SJSA1 (cell line): Measurements from ENCODE around the gene SHISA2. TPM values are rescaled to one million over a fixed set of nuclear protein-coding genes. Genes with fewer than 3 reads are reported as not detected.
A peak's percentile ranks its signal among the peaks of the same experiment; 100 is the strongest.

Experiments used
- DNase-seq, 2 experiments: peaks; one replicate each; pipeline ENCODE4 v3.0.0-alpha.2; 2015 to 2020; ENCODE audit warnings: low spot score in 2 of 2, low read depth in 1 of 2
- H3K27ac ChIP-seq: fragments of 250-450 bp; sonication (Bioruptor Pico); 2 replicates; pipeline ENCODE4 v1.5.1; 2020; ENCODE audit warnings: mild to moderate bottlenecking, moderate library complexity
- H3K27me3 ChIP-seq: fragments of 250-450 bp; sonication (Bioruptor Pico); replicated peaks from 2 replicates; pipeline ENCODE4 v1.5.1; 2020; ENCODE audit warnings: mild to moderate bottlenecking, moderate library complexity
- H3K36me3 ChIP-seq: fragments of 250-450 bp; sonication (Bioruptor Pico); 2 replicates; pipeline ENCODE4 v1.5.1; 2020; ENCODE audit warnings: mild to moderate bottlenecking
- H3K4me1 ChIP-seq: fragments of 250-450 bp; sonication (Bioruptor Pico); replicated peaks from 2 replicates; pipeline ENCODE4 v1.6.1; 2021; ENCODE audit warnings: mild to moderate bottlenecking
- H3K4me3 ChIP-seq: fragments of 250-450 bp; sonication (Bioruptor Pico); 2 replicates; pipeline ENCODE4 v1.5.1; 2020; ENCODE audit warnings: mild to moderate bottlenecking
- H3K9me3 ChIP-seq: fragments of 250-450 bp; sonication (Bioruptor Pico); replicated peaks from 2 replicates; pipeline ENCODE4 v1.5.1; 2020; ENCODE audit warnings: mild to moderate bottlenecking
- total RNA-seq: library from RNA; depleted of rRNA; stranded (reverse); fragments of >200 nt; shearing (Covaris generic); gene quantifications from 2 replicates; pipeline ENCODE4 v1.2.3, GENCODE V29; 2014

SHISA2 gene
- total RNA-seq, 1 experiment from 2014 or later: 2.6 TPM

- H3K27me3 ChIP-seq: no peaks in the 10 kb centered on the region
- no peak overlapping the region for H3K4me3 ChIP-seq
- no peaks in the 10 kb centered on the region for H3K36me3 ChIP-seq
- no peak for DNase-seq
- no peak overlapping the region for H3K27ac ChIP-seq
- H3K4me1 ChIP-seq: no peaks in the 10 kb centered on the region
- no peaks in the 10 kb centered on the region for H3K9me3 ChIP-seq
Observed at GRCh38 chr13:26038931-26039475, 12.8 kb downstream of the SHISA2 start.

DNA sequence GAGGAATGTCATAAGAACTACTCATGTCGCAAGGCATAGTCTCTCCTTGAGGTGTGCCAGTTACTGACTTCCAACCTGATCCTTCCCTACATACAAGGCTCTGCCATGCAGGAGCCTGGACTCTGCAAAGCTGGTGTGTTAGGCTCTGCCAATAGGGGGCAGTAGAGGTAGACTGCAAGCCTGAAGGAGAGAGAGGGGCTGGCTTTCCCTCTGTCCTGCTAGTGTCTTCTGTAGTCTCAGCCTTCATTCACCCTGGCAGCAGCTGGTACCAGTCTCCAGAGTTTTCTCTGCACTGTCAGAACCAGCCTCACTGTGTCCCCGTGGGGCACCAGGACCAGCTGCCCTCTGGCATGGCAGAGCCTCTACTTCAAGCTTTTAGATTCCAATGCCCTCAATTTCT is 14.5 kb downstream of the SHISA2 start:
- Histone ChIP-seq H3K4me3 (no peak overlapping the region), H3K36me3 (no peaks in the 10 kb centered on the region), H3K27ac (no peak overlapping the region), H3K4me1 (no peaks in the 10 kb centered on the region), H3K27me3 (no peaks in the 10 kb centered on the region), H3K9me3 (no peaks in the 10 kb centered on the region)
- no peak for DNase-seq

GRCh38 chr13:26036383-26036782 is 15.4 kb downstream of the SHISA2 start:
- Histone ChIP-seq H3K27me3 (no peaks in the 10 kb centered on the region), H3K36me3 (no peaks in the 10 kb centered on the region), H3K4me1 (no peaks in the 10 kb centered on the region), H3K4me3 (no peak overlapping the region), H3K9me3 (no peaks in the 10 kb centered on the region), H3K27ac (no peak overlapping the region)
- DNase-seq: no peak

DNA sequence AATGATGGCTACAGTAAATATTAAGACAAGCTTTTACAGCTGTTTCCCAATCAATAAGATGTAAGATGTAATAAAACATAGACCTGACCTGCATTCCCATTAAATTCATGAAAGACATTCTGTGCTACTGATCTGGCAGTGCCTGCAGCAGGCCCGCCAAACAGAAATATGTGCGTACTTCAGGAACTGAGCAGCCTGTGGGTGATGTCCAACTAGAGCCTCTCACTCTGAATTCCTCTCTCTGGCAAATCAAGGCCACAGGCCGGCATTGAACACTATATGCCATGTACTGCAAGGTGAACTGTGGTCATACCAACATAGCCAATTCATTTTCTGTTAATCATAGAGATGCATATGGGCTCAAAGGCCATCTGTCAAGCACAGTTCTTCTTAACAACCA is 17.8 kb downstream of the SHISA2 start:
- no peak for DNase-seq
- Histone ChIP-seq H3K27ac (no peak overlapping the region), H3K4me1 (no peaks in the 10 kb centered on the region), H3K9me3 (no peaks in the 10 kb centered on the region), H3K36me3 (no peaks in the 10 kb centered on the region), H3K4me3 (no peak overlapping the region), H3K27me3 (no peaks in the 10 kb centered on the region)

GRCh38 chr13:26030331-26030730 is 21.5 kb downstream of the SHISA2 start:
- no peaks in the 10 kb centered on the region for H3K9me3 ChIP-seq
- no peaks in the 10 kb centered on the region for H3K27me3 ChIP-seq
- no peak overlapping the region for H3K4me3 ChIP-seq
- no peaks in the 10 kb centered on the region for H3K4me1 ChIP-seq
- no peak for DNase-seq
- no peaks in the 10 kb centered on the region for H3K36me3 ChIP-seq
- no peak overlapping the region for H3K27ac ChIP-seq

DNA sequence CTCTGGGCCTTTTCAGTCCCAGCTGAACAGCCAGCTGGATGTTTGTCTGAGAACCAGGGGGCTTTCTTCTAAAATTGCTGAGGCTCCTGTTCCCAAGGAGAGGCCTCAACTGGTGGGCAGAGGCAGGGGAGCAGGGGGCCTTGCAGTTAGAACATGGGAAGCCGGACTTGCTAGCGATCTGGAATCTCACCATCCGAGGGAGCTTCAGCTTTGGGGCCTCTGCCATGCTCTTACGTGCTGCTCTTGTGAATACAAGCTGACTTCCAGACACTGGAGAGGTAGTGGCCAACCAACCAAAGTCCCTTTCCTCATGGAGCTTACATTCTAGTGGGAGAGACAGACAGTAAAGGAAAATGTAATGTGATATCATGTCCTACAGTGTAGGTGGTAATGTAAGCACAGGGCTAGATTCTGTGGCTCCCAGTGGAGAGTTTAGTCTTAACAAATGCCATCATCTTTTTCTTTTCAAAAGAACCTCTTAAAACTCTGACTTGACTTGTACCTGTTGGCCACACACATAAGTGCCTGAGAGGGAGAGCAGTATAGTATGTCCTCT is 22.2 kb downstream of the SHISA2 start:
- Histone ChIP-seq H3K27ac (no peak overlapping the region), H3K4me1 (no peaks in the 10 kb centered on the region), H3K36me3 (no peaks in the 10 kb centered on the region), H3K4me3 (no peak overlapping the region), H3K9me3 (no peaks in the 10 kb centered on the region), H3K27me3 (no peaks in the 10 kb centered on the region)
- DNase-seq: no peak

GRCh38 chr13:26026211-26026610 is 25.6 kb downstream of the SHISA2 start:
- H3K4me1 ChIP-seq: peaks cover 19% of the 10 kb centered on the region
- no peak overlapping the region for H3K27ac ChIP-seq
- no peaks in the 10 kb centered on the region for H3K36me3 ChIP-seq
- no peak overlapping the region for H3K4me3 ChIP-seq
- no peaks in the 10 kb centered on the region for H3K27me3 ChIP-seq
- DNase-seq: no peak
- H3K9me3 ChIP-seq: no peaks in the 10 kb centered on the region

DNA sequence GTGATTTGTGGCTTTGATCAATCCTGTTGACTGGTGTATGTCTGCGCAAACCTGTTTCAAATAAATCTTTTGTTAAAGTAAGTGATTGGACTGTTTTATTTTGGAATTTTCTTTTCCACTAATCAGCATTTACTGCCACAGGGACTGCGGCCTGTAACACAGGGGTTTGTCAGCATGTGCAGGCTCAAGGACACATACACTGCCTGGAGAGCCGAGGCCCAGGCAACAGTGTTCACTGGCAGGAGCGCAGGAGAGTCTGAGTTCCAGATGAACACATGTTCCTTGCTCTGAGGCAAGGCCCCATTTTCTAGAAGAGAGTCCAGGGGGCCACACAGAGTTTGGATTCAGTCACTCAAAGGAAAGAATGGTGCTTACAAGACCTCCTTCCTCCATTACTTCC is 26.0 kb downstream of the SHISA2 start:
- no peak for DNase-seq
- Histone ChIP-seq H3K9me3 (no peaks in the 10 kb centered on the region), H3K4me1 (peaks cover 24% of the 10 kb centered on the region), H3K27ac (no peak overlapping the region), H3K27me3 (no peaks in the 10 kb centered on the region), H3K4me3 (no peak overlapping the region), H3K36me3 (no peaks in the 10 kb centered on the region)

GRCh38 chr13:26025196-26025595 is 26.6 kb downstream of the SHISA2 start:
- Histone ChIP-seq H3K27ac (no peak overlapping the region), H3K4me3 (no peak overlapping the region), H3K27me3 (no peaks in the 10 kb centered on the region), H3K36me3 (no peaks in the 10 kb centered on the region), H3K4me1 (peaks cover 30% of the 10 kb centered on the region), H3K9me3 (no peaks in the 10 kb centered on the region)
- DNase-seq: no peak

- H3K27me3 ChIP-seq: no peaks in the 10 kb centered on the region
- peaks cover 36% of the 10 kb centered on the region for H3K4me1 ChIP-seq
- no peak overlapping the region for H3K4me3 ChIP-seq
- H3K36me3 ChIP-seq: no peaks in the 10 kb centered on the region
- H3K27ac ChIP-seq: no peak overlapping the region
- no peak for DNase-seq
- H3K9me3 ChIP-seq: no peaks in the 10 kb centered on the region
Observed at GRCh38 chr13:26024558-26024957, 27.3 kb downstream of the SHISA2 start.

DNA sequence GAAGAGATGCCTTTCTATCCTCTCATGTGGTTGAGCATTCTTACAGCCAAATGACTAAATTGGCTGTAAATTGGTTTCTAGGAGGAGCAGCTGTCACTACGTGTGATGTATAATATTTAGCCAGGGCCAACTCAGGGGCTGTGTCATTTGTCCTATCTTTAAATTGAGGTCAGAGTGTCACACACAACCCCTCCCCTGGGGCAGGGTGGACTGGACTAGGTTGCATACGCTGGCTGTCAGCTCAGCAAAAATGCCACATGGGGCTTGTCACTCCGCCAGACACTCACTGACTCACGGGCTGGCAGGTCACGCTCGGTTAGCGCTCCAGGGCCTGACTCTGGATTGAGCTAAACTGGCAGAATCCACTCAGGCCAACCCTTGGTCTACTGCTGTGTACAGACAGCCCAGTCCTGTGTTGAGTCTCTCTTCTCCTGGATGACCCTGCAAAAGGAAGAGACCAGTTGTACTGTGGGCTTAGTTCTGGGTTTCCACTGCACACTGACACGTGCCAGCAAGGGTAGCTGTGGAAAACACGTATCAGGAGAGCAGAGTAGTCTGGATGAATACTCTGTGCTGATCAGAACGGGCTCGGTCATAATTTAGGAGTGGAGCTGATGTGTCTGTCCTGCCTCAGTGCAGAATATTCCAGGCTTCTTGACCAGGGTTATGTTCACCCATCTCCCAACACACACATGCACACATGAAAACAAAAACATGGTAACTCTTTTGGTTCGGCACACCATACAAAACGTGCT is 29.1 kb downstream of the SHISA2 start:
- H3K36me3 ChIP-seq: no peaks in the 10 kb centered on the region
- peaks cover 50% of the 10 kb centered on the region for H3K4me1 ChIP-seq
- peak; percentile 59 to 76 for DNase-seq
- H3K27me3 ChIP-seq: no peaks in the 10 kb centered on the region
- no peak overlapping the region; the same call in 1 of the 2 replicates for H3K27ac ChIP-seq
- H3K9me3 ChIP-seq: no peaks in the 10 kb centered on the region
- no peak overlapping the region for H3K4me3 ChIP-seq

DNA sequence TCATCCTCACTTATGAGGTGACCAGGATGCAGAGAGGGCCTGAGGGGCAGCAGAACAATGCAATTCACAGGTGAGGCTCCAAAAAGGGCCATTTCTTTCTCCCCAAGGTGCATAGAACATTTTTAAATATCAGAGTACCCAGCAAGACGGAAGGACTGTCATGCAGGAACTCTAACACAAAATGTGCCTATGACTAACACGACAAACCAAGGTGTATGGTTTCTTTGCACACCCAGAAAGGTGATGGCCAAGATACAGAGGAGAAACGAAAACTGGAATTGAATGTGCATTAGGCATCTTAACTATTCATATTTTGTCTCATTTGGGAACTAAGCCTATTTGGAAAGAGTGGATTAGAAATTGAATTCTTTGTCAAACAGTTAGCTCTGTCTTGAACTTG is 29.9 kb downstream of the SHISA2 start:
- no peak overlapping the region; the same call in 1 of the 2 replicates for H3K27ac ChIP-seq
- no peaks in the 10 kb centered on the region for H3K36me3 ChIP-seq
- H3K4me1 ChIP-seq: peaks cover 50% of the 10 kb centered on the region
- H3K4me3 ChIP-seq: no peak overlapping the region
- H3K9me3 ChIP-seq: no peaks in the 10 kb centered on the region
- H3K27me3 ChIP-seq: no peaks in the 10 kb centered on the region
- no peak for DNase-seq

DNA sequence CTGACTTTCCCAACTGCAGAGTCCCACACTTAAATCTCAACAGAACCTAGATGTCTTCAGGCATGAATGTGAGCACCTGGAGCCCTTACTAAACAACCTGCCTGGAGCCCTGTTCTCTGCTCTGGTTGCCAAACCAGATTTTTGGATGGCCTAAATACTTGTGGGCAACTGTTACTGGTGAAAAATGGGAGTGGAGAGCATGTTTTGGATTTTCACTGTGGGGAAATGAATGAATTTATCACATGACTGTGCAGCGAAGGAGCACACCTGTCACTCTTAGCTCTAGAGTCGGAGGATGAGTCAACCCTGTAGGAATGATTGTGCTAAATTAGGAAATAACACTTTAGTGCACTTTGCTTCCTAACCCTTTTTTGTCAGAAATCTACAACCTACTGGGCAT is 30.3 kb downstream of the SHISA2 start:
- Histone ChIP-seq H3K27me3 (no peaks in the 10 kb centered on the region), H3K4me1 (peaks cover 50% of the 10 kb centered on the region), H3K27ac (no peak overlapping the region), H3K4me3 (no peak overlapping the region), H3K36me3 (no peaks in the 10 kb centered on the region), H3K9me3 (no peaks in the 10 kb centered on the region)
- DNase-seq: no peak

DNA sequence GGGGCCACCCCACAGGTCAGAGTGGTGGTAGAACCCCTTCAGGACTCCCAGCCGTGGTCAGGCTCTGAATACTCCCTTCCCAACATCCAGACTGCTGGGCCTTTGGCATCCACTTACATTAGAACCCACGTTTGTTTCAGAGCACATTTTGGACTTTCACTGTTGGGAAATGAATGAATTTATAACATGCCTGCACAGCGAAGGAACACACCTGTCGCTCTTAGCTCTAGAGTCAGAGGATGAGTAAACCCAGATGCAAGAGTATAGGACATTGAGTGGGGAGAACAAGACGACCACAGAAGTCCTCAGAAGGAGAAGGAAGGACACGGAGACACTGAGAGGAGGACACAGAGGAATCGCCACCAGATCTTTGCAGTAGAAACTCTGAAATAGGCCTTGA is 30.9 kb downstream of the SHISA2 start:
- Histone ChIP-seq H3K4me1 (peaks cover 50% of the 10 kb centered on the region), H3K4me3 (no peak overlapping the region), H3K9me3 (no peaks in the 10 kb centered on the region), H3K27me3 (no peaks in the 10 kb centered on the region), H3K27ac (peak overlapping the region; percentile 87), H3K36me3 (no peaks in the 10 kb centered on the region)
- no peak for DNase-seq
